ENCODE data around the gene ADSS1. TPM values are rescaled to one million over a fixed set of nuclear protein-coding genes. Genes with fewer than 3 reads are reported as not detected.

Gene ADSS1
- total RNA-seq, 4 donors from 2014 or later = 11.0 to 18.6 (median 17.1) TPM

GRCh38 chr14:104752423-104752734 is 28.4 kb downstream of the ADSS1 start:
- Histone ChIP-seq H3K36me3 (peaks cover 0 to 23% (median 0%) of the 10 kb centered on the region in 3 donors), H3K27me3 (no peaks in the 10 kb centered on the region), H3K27ac (peak overlapping the region; percentile 80 to 93 (median 90)), H3K9me3 (no peaks in the 10 kb centered on the region), H3K4me1 (peaks cover 0 to 63% (median 16%) of the 10 kb centered on the region in 4 donors), H3K4me3 (peak overlapping the region; percentile 89 to 99 (median 94))
- DNase-seq = no peak
- TF ChIP-seq CTCF (IDR thresholded peaks at IDR 0.05) (no peak), POLR2A (IDR thresholded peaks at IDR 0.05) (peak; percentile 45 to 49)

- no peaks in the 10 kb centered on the region for H3K9me3 ChIP-seq
- peaks cover 0 to 28% (median 0%) of the 10 kb centered on the region in 3 donors for H3K36me3 ChIP-seq
- peak; percentile 99 to 100 (median 100) for DNase-seq
- no peak for TF ChIP-seq CTCF (IDR thresholded peaks at IDR 0.05)
- TF ChIP-seq POLR2A (IDR thresholded peaks at IDR 0.05) = peak; percentile 86
- H3K27me3 ChIP-seq = no peaks in the 10 kb centered on the region
- H3K4me1 ChIP-seq = peaks cover 0 to 57% (median 16%) of the 10 kb centered on the region in 4 donors
- peak within 1 kb of the TSS; percentile 89 to 99 (median 94) for H3K4me3 ChIP-seq
- peak within 1 kb of the TSS; percentile 80 to 93 (median 90) for H3K27ac ChIP-seq
Measured at GRCh38 chr14:104752735-104753527, 28.9 kb downstream of the ADSS1 start, which contains the start of gene SIVA1. TSS of gene SIVA1 (plus strand) at chr14:104753147. CDS start at chr14:104753202, 55 bp downstream.

GRCh38 chr14:104753528-104754212 is 29.6 kb downstream of the ADSS1 start:
- Histone ChIP-seq H3K4me3 (peak overlapping the region; percentile 89 to 99 (median 94)), H3K36me3 (peaks cover 0 to 35% (median 0%) of the 10 kb centered on the region in 3 donors), H3K27me3 (no peaks in the 10 kb centered on the region), H3K9me3 (no peaks in the 10 kb centered on the region), H3K4me1 (peaks cover 0 to 50% (median 16%) of the 10 kb centered on the region in 4 donors), H3K27ac (peak overlapping the region; percentile 80 to 93 (median 90))
- DNase-seq = peak in 2 of 3 donors; percentile 60 to 66
- TF ChIP-seq POLR2A (IDR thresholded peaks at IDR 0.05) (no peak), CTCF (IDR thresholded peaks at IDR 0.05) (no peak)

GRCh38 chr14:104754213-104754851 is 30.3 kb downstream of the ADSS1 start:
- Histone ChIP-seq H3K4me3 (peak overlapping the region; percentile 89 to 99 (median 94)), H3K27me3 (no peaks in the 10 kb centered on the region), H3K4me1 (peaks cover 0 to 43% (median 16%) of the 10 kb centered on the region in 4 donors), H3K27ac (peak overlapping the region in 1 of 4 donors; percentile 80), H3K36me3 (peaks cover 0 to 41% (median 0%) of the 10 kb centered on the region in 3 donors), H3K9me3 (no peaks in the 10 kb centered on the region)
- no peak for TF ChIP-seq CTCF (IDR thresholded peaks at IDR 0.05)
- no peak for TF ChIP-seq POLR2A (IDR thresholded peaks at IDR 0.05)
- no peak for DNase-seq

- H3K4me3 ChIP-seq = no peak overlapping the region
- no peaks in the 10 kb centered on the region for H3K27me3 ChIP-seq
- H3K4me1 ChIP-seq = peaks cover 0 to 34% (median 16%) of the 10 kb centered on the region in 4 donors
- H3K36me3 ChIP-seq = peaks cover 0 to 54% (median 0%) of the 10 kb centered on the region in 3 donors
- TF ChIP-seq CTCF (IDR thresholded peaks at IDR 0.05) (no peak), POLR2A (IDR thresholded peaks at IDR 0.05) (no peak)
- no peak overlapping the region for H3K27ac ChIP-seq
- no peaks in the 10 kb centered on the region for H3K9me3 ChIP-seq
- DNase-seq = no peak
Measured at GRCh38 chr14:104755621-104756020, 31.6 kb downstream of the ADSS1 start.

Data from Peyer's patch (tissue), 4 donors.